HepG2 (cell line): ENCODE data around the gene MTHFD2L.

Source experiments
- YEATS4 ChIP-seq: sonication (generic); formaldehyde crosslinking; IDR thresholded peaks from 2 replicates; pipeline ENCODE4 v1.4.0; 2020; ENCODE audit warnings: missing genetic modification reagents, borderline replicate concordance
- ZZZ3 ChIP-seq: sonication (generic); formaldehyde crosslinking; IDR thresholded peaks from 2 replicates; pipeline ENCODE4 v1.4.0; 2020; ENCODE audit warnings: missing genetic modification reagents, mild to moderate bottlenecking, borderline replicate concordance

- TF ChIP-seq ZZZ3 (CRISPR knock-in tag) = no peak
- no peak for TF ChIP-seq YEATS4 (CRISPR knock-in tag)
Measured at GRCh38 chr4:74317616-74318246, 159.8 kb downstream of the MTHFD2L start.
